Spleen (tissue), 7 donors: ENCODE data around the gene CSNK1D.

Experiments
- CTCF ChIP-seq, 11 experiments: fragments of 200-600 bp in 7 of 11; fragments of 450-650 bp in 4 of 11; sonication (generic) in 4 of 11; IDR thresholded peaks in 8 of 11; conservative IDR thresholded peaks in 3 of 11; 1 replicate in 7 of 11; 2 replicates in 4 of 11; pipeline versions ENCODE4 v1.4.0 to v1.8.0; 2016 to 2021; ENCODE audit warnings: antibody characterized with exemption in 11 of 11, inconsistent platforms in 4 of 11, mild to moderate bottlenecking in 1 of 11
- POLR2A ChIP-seq, 3 donors: fragments of 450-650 bp; IDR thresholded peaks; one replicate each; pipeline ENCODE4 v1.5.1; 2017; ENCODE audit warnings: antibody characterized with exemption in 3 of 3, mild to moderate bottlenecking in 1 of 3
- POLR2AphosphoS5 ChIP-seq, 3 donors: sonication (generic); formaldehyde crosslinking; IDR thresholded peaks; one replicate each; pipeline ENCODE4 v1.5.1; 2017; ENCODE audit warnings: antibody characterized with exemption in 3 of 3
- donor health status: DM: no; HTN: no; CAD: no; lungs with moderate emphysema.
- donor health status: DM: no; HTN: no; CAD: no.
- donor health status: DM: no; HTN: no; CAD: no.

DNA sequence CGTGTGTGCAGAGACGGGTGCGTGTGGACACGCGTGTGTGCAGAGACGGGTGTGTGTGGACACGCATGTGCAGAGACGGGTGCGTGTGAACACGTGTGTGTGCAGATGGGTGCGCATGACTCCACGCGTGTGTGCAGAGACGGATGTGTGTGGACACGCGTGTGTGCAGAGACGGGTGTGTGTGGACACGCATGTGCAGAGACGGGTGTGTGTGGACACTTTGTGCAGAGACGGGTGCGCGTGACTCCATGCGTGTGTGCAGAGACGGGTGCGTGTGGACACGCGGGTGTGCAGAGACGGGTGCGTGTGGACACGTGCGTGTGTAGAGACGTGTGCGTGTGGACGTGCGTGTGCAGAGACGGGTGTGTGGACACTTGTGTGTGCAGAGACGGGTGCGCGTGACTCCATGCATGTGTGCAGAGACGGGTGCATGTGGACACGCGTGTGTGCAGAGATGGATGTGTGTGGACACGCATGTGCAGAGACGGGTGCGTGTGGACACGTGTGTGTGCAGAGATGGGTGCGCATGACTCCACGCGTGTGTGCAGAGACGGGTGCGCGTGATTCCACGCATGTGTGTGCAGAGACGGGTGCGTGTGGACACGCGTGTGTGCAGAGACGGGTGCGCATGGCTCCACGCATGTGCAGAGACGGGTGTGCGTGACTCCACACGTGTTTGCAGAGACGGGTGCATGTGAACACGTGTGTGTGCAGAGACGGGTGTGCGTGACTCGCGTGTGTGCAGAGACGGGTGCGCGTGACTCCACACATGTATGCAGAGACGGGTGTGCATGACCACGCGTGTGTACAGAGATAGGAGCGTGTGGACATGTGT is 45.5 kb upstream of the CSNK1D start:
- TF ChIP-seq CTCF (IDR thresholded peaks at IDR 0.05 in 8 of 11, conservative IDR thresholded peaks at IDR 0.05 in 3 of 11): no peak
- TF ChIP-seq POLR2AphosphoS5 (IDR thresholded peaks at IDR 0.05): no peak
- no peak for TF ChIP-seq POLR2A (IDR thresholded peaks at IDR 0.05)
